Astrocyte of the spinal cord (primary cell): Measurements from ENCODE around the gene NVL.

Experiments used
- DNase-seq: peaks from one replicate; pipeline ENCODE4 v3.0.0; 2011; ENCODE audit warnings: low read depth, low spot score
- H3K4me3 ChIP-seq: 2 replicates; pipeline ENCODE4 v1.5.1; 2011; ENCODE audit warnings: low read depth, mild to moderate bottlenecking, low read length, moderate library complexity
- CTCF ChIP-seq: IDR thresholded peaks from 2 replicates; pipeline ENCODE4 v1.5.1; 2012; ENCODE audit warnings: low read depth, mild to moderate bottlenecking, low read length, inconsistent platforms
- in situ Hi-C: cut with HindIII; loops from 2 replicates; pipeline ENCODE4 v1.10.0; 2017; ENCODE audit warnings: low sequenced_read_pairs

NVL gene

DNA sequence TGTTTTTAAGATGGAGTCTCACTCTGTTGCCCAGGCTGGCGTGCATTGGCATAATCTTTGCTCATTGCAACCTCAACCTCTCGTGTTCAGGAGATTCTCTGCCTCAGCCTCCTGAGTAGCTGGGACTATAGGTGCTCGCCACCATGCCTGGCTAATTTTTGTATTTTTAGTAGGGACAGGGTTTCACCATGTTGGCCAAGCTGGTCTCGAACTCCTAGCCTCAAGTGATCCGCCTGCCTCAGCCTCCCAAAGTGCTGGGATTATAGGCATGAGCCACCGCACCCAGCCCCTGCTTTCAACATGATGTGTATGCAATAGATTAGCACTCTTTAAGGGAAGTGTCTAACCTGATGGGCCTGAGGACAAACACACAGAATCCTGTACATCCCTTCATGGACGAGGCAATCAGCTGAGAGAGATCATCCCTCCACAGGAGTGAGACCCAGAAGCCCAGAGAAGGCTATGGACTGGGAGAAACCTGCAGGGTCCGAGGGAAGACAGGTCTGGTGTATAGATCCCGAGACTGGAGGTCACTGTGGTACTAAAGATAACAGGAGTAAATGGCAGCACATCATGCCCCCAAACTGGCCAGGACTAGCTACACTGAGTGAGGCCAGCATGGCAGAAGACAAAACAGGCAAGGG lies 152.5 kb downstream of the NVL start:
- no peak for TF ChIP-seq CTCF
- no peak for DNase-seq

More for the DNA sequence above, 152.5 kb downstream of the NVL start:
- H3K4me3 ChIP-seq = no peak overlapping the region
- in situ Hi-C loops = no loop called here
